Common myeloid progenitor, CD34-positive (primary cell): ENCODE data around the gene GRIK4.
"Not testable (repeated sequence)": the region's sequence is repeated elsewhere in the genome, so short reads cannot be mapped to it uniquely, and the experiment has no call there.

Experiments
- CTCF ChIA-PET: fragments of 350-600 bp; sonication (Branson Sonifier 250); formaldehyde crosslinking; loops from one replicate; lab custom pipeline; 2021; ENCODE audit warnings: antibody characterized with exemption; lab: Charles Lee
- POLR2A ChIA-PET: fragments of 350-600 bp; sonication (Branson Sonifier 250); formaldehyde crosslinking; loops from one replicate; lab custom pipeline; 2021; ENCODE audit warnings: antibody characterized with exemption; lab: Charles Lee
- DNase-seq, 3 donors: peaks; one replicate each; pipeline versions ENCODE4 v3.0.0 to v3.0.0-alpha.2; 2013
- H3K27ac ChIP-seq, 2 experiments: 1 replicate in 1 of 2; 2 replicates in 1 of 2; pipeline ENCODE4 v1.7.0; 2013; ENCODE audit warnings: inconsistent platforms in 2 of 2, low read length in 2 of 2, mild to moderate bottlenecking in 2 of 2, low read depth in 1 of 2, moderate library complexity in 1 of 2; ENCODE audit not compliant: severe bottlenecking in 2 of 2, insufficient read depth in 1 of 2, poor library complexity in 1 of 2
- H3K27me3 ChIP-seq, 5 experiments: replicated peaks in 2 of 5; 1 replicate in 3 of 5; 2 replicates in 2 of 5; pipeline versions ENCODE4 v1.6.1 to v1.7.0; 2013; ENCODE audit warnings: low read length in 4 of 5, mild to moderate bottlenecking in 2 of 5, moderate library complexity in 2 of 5, inconsistent platforms in 1 of 5; ENCODE audit not compliant: insufficient read depth in 5 of 5, control insufficient read depth in 4 of 5
- H3K36me3 ChIP-seq, 4 experiments: 1 replicate in 2 of 4; 2 replicates in 2 of 4; pipeline versions ENCODE4 v1.6.1 to v1.7.0; 2013; ENCODE audit warnings: low read length in 3 of 4, control low read depth in 1 of 4, mild to moderate bottlenecking in 1 of 4; ENCODE audit not compliant: control insufficient read depth in 4 of 4, insufficient read depth in 4 of 4
- H3K4me1 ChIP-seq, 4 experiments: 1 replicate in 3 of 4; 2 replicates in 1 of 4; pipeline versions ENCODE4 v1.6.1 to v1.7.1; 2013; ENCODE audit warnings: low read length in 3 of 4, mild to moderate bottlenecking in 3 of 4, control low read depth in 1 of 4, inconsistent platforms in 1 of 4, moderate library complexity in 1 of 4; ENCODE audit not compliant: control insufficient read depth in 4 of 4, insufficient read depth in 4 of 4; ENCODE audit errors: control extremely low read depth in 1 of 4
- H3K4me3 ChIP-seq, 7 experiments: 1 replicate in 4 of 7; 2 replicates in 3 of 7; pipeline versions ENCODE4 v1.5.1 to v1.7.0; 2013; ENCODE audit warnings: mild to moderate bottlenecking in 7 of 7, low read length in 6 of 7, moderate library complexity in 6 of 7, inconsistent platforms in 2 of 7, low read depth in 2 of 7, control low read depth in 1 of 7; ENCODE audit not compliant: insufficient read depth in 4 of 7, control insufficient read depth in 1 of 7; ENCODE audit errors: extremely low read depth in 1 of 7
- H3K9me3 ChIP-seq, 5 experiments: 1 replicate in 4 of 5; 2 replicates in 1 of 5; pipeline versions ENCODE4 v1.6.1 to v1.7.1; 2013; ENCODE audit warnings: low read length in 4 of 5, mild to moderate bottlenecking in 2 of 5, inconsistent platforms in 1 of 5, low read depth in 1 of 5, moderate library complexity in 1 of 5; ENCODE audit not compliant: control insufficient read depth in 4 of 5, insufficient read depth in 2 of 5; ENCODE audit errors: control extremely low read depth in 1 of 5
- WGBS: methylation state at CpG from one replicate; pipeline ENCODE4 v1.1.5; 2013; ENCODE audit not compliant: insufficient coverage; 5-methylcytosine and 5-hydroxymethylcytosine counted together

GRIK4 gene

GRCh38 chr11:120749395-120749794 is 237.8 kb downstream of the GRIK4 start:
- H3K27ac ChIP-seq: no peak overlapping the region
- no peaks in the 10 kb centered on the region for H3K4me1 ChIP-seq
- WGBS: 88% methylated on average over 4 of the region's 4 CpGs
- H3K9me3 ChIP-seq: peaks cover 0 to 1% (median 0%) of the 10 kb centered on the region in 5 experiments
- no peak overlapping the region for H3K4me3 ChIP-seq
- DNase-seq: no peak
- ChIA-PET CTCF (no interaction called here), POLR2A (no interaction called here)
- peaks cover 0 to 25% (median 2%) of the 10 kb centered on the region in 5 experiments for H3K27me3 ChIP-seq
- no peaks in the 10 kb centered on the region for H3K36me3 ChIP-seq

DNA sequence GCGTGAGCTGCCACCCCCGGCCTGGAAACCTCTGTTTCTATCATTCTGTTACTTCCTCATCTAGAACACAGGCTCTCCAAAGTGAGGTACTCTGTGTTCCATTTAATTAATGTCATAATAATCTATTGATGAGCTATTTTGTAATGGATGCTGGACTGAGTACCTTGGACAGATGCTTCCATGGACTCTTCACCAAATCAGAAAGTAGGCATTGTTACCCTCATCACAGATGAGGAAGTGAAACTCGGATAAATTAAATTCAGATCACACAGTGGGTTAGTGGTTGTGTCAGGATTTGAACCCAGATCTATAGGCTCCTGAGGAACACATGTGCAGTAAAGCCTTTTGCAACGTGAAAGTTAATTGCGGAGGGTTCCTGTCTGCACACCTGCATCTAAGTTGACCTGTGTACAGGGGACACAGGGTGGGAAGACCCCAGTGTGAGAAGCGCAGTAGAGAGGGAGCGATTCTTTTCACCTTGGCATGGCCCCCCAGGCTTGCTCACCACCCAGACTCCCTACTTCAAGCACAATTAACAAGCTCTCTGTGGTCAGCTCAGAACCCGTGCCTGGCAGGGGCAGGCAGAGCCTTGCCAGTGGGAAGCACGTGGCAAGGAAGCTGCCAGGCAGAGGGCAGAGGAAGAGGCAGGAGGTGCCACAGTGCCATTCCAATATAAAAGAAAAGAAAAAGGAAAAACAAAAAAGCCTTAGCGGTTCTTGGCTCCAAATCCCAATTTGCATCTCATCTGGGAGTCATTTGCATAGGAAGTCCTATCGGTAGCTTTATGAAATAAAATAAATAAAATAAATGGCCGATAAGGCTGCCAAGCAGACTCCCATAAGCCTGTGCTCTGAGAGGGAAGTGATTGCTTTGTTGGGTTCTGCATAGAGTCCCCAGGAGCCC is 239.3 kb downstream of the GRIK4 start:
- no peak overlapping the region for H3K4me3 ChIP-seq
- ChIA-PET CTCF (no interaction called here), POLR2A (no interaction called here)
- peaks cover 0 to 1% (median 0%) of the 10 kb centered on the region in 5 experiments for H3K9me3 ChIP-seq
- WGBS: 92% methylated on average over 8 of the region's 12 CpGs
- peaks cover 0 to 25% (median 2%) of the 10 kb centered on the region in 5 experiments for H3K27me3 ChIP-seq
- no peak overlapping the region for H3K27ac ChIP-seq
- no peak for DNase-seq
- no peaks in the 10 kb centered on the region for H3K4me1 ChIP-seq
- no peaks in the 10 kb centered on the region for H3K36me3 ChIP-seq

DNA sequence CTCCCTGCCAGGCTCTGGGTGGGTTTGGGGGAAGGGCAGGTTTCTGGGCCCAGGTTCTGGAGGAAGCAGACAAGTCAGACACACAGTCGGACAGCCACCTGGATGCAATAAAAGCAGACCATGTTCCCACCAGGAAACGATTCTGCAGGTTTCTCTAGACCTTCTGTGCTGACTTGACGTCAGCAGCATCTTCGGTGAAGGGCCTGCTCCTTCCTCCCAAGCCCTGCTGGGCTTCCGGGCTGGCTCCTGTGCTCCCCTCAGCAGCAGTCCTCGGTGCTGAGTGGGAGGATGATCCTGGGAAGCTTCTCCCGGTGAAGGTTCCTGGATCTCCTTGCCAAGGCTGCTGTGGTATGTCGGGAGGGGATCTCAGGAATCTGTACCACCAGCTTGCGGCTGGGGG is 240.0 kb downstream of the GRIK4 start:
- H3K36me3 ChIP-seq: no peaks in the 10 kb centered on the region
- H3K27me3 ChIP-seq: peaks cover 0 to 20% (median 2%) of the 10 kb centered on the region in 5 experiments
- no peak overlapping the region for H3K27ac ChIP-seq
- peaks cover 0 to 1% (median 0%) of the 10 kb centered on the region in 5 experiments for H3K9me3 ChIP-seq
- WGBS: 75% methylated on average over 9 of the region's 9 CpGs
- no peaks in the 10 kb centered on the region for H3K4me1 ChIP-seq
- CTCF ChIA-PET: no interaction called here
- POLR2A ChIA-PET: no interaction called here
- no peak overlapping the region for H3K4me3 ChIP-seq
- no peak for DNase-seq

- H3K4me1 ChIP-seq: no peaks in the 10 kb centered on the region
- ChIA-PET CTCF (interaction anchor here (0.6 kb wide), 1 partner anchor 9 kb away, joined by 3 read pairs; no protein-coding TSS in a partner anchor), POLR2A (no interaction called here)
- DNase-seq: no peak
- WGBS: 94% methylated on average over 7 of the region's 7 CpGs
- no peak overlapping the region for H3K4me3 ChIP-seq
- H3K27me3 ChIP-seq: peaks cover 0 to 13% (median 2%) of the 10 kb centered on the region in 5 experiments
- H3K9me3 ChIP-seq: no peaks in the 10 kb centered on the region
- H3K27ac ChIP-seq: no peak overlapping the region
- H3K36me3 ChIP-seq: no peaks in the 10 kb centered on the region
Observed at GRCh38 chr11:120752668-120753067, 241.1 kb downstream of the GRIK4 start.

- no peak for DNase-seq
- WGBS: 85% methylated on average over 3 of the region's 3 CpGs
- ChIA-PET CTCF (no interaction called here), POLR2A (no interaction called here)
- no peak overlapping the region for H3K27ac ChIP-seq
- H3K4me3 ChIP-seq: no peak overlapping the region
- no peaks in the 10 kb centered on the region for H3K36me3 ChIP-seq
- no peaks in the 10 kb centered on the region for H3K9me3 ChIP-seq
- no peaks in the 10 kb centered on the region for H3K27me3 ChIP-seq
- no peaks in the 10 kb centered on the region for H3K4me1 ChIP-seq
Observed at GRCh38 chr11:120756931-120757330, 245.4 kb downstream of the GRIK4 start.

GRCh38 chr11:120759046-120759445 is 247.5 kb downstream of the GRIK4 start:
- no peak overlapping the region for H3K27ac ChIP-seq
- no peaks in the 10 kb centered on the region for H3K27me3 ChIP-seq
- H3K36me3 ChIP-seq: no peaks in the 10 kb centered on the region
- DNase-seq: no peak
- 84% methylated on average over 2 of the region's 2 CpGs for WGBS
- H3K9me3 ChIP-seq: no peaks in the 10 kb centered on the region
- ChIA-PET CTCF (interaction anchor here (0.6 kb wide), 1 partner anchor 20 kb away, joined by 4 read pairs; no protein-coding TSS in a partner anchor), POLR2A (no interaction called here)
- H3K4me1 ChIP-seq: no peaks in the 10 kb centered on the region
- no peak overlapping the region for H3K4me3 ChIP-seq

GRCh38 chr11:120765710-120766109 is 254.2 kb downstream of the GRIK4 start:
- not testable (repeated sequence) for H3K4me3 ChIP-seq

More at GRCh38 chr11:120765710-120766109, 254.2 kb downstream of the GRIK4 start:
- H3K36me3 ChIP-seq, CTCF ChIA-PET, H3K27me3 ChIP-seq, POLR2A ChIA-PET, H3K27ac ChIP-seq, H3K9me3 ChIP-seq, DNase-seq, H3K4me1 ChIP-seq: not testable (repeated sequence)
- 90% methylated on average over 2 of the region's 2 CpGs for WGBS
